ENCODE measurements around the gene EDN1.

The EDN1 gene

GRCh38 chr6:12315292-12316081 is 25.3 kb downstream of the EDN1 start:
- no peak for TF ChIP-seq CTCF (IDR thresholded peaks at IDR 0.05)

GRCh38 chr6:12318749-12319148 is 28.6 kb downstream of the EDN1 start:
- TF ChIP-seq CTCF (IDR thresholded peaks at IDR 0.05): no peak

GRCh38 chr6:12324099-12324498 is 33.9 kb downstream of the EDN1 start:
- no peak for TF ChIP-seq CTCF (IDR thresholded peaks at IDR 0.05)

- TF ChIP-seq CTCF (IDR thresholded peaks at IDR 0.05): no peak
These were observed 34.6 kb downstream of the EDN1 start for GRCh38 chr6:12324748-12325147.

- no peak for TF ChIP-seq CTCF (IDR thresholded peaks at IDR 0.05)
These were observed 35.7 kb downstream of the EDN1 start for GRCh38 chr6:12325872-12326271.

- TF ChIP-seq CTCF (IDR thresholded peaks at IDR 0.05): no peak
These were observed 37.2 kb downstream of the EDN1 start for GRCh38 chr6:12327391-12327790.

GRCh38 chr6:12327988-12328387 is 37.8 kb downstream of the EDN1 start:
- TF ChIP-seq CTCF (IDR thresholded peaks at IDR 0.05): no peak

GRCh38 chr6:12328701-12329100 is 38.5 kb downstream of the EDN1 start:
- no peak for TF ChIP-seq CTCF (IDR thresholded peaks at IDR 0.05)
